GM23338 (cell line): ENCODE measurements around the gene RPS2. TPM values are rescaled to one million over a fixed set of nuclear protein-coding genes. Genes with fewer than 3 reads are reported as not detected.

Experiments used
- ATAC-seq: fragments of 200-7000 bp; cut with Tn5 transposase; 3 replicates; pipeline ENCODE4 v1.9.1; 2020
- DNase-seq: peaks from one replicate; pipeline ENCODE4 v3.0.0-alpha.2; 2015; ENCODE audit warnings: low spot score
- H2AFZ ChIP-seq: fragments of 200-600 bp; sonication (generic); 2 replicates; pipeline ENCODE4 v1.8.0; 2016; ENCODE audit warnings: antibody characterized with exemption, mild to moderate bottlenecking, moderate library complexity
- H3F3A ChIP-seq: fragments of 200-600 bp; sonication (generic); replicated peaks from 2 replicates; pipeline ENCODE4 v1.8.0; 2017; ENCODE audit warnings: antibody characterized with exemption, mixed run types, low read depth
- H3K27ac ChIP-seq: fragments of 200-600 bp; sonication (generic); 2 replicates; pipeline ENCODE4 v1.6.1; 2016; ENCODE audit warnings: low read depth
- H3K27me3 ChIP-seq: fragments of 200-600 bp; sonication (generic); 2 replicates; pipeline ENCODE4 v1.8.0; 2016; ENCODE audit warnings: mild to moderate bottlenecking, mixed run types, moderate library complexity; ENCODE audit not compliant: insufficient read depth
- H3K36me3 ChIP-seq: fragments of 200-600 bp; sonication (generic); 2 replicates; pipeline ENCODE4 v1.8.0; 2016; ENCODE audit warnings: mild to moderate bottlenecking; ENCODE audit not compliant: insufficient read depth
- H3K4me1 ChIP-seq: fragments of 200-600 bp; sonication (generic); 2 replicates; pipeline ENCODE4 v1.8.0; 2016; ENCODE audit warnings: mild to moderate bottlenecking, moderate library complexity; ENCODE audit not compliant: insufficient read depth
- H3K4me2 ChIP-seq: fragments of 200-600 bp; sonication (generic); 2 replicates; pipeline ENCODE4 v1.7.1; 2017; ENCODE audit warnings: mixed run types
- H3K4me3 ChIP-seq: fragments of 200-600 bp; sonication (generic); 2 replicates; pipeline ENCODE4 v1.6.1; 2016; ENCODE audit warnings: mixed run types
- H3K79me2 ChIP-seq: fragments of 200-600 bp; sonication (generic); replicated peaks from 2 replicates; pipeline ENCODE4 v1.8.0; 2017; ENCODE audit warnings: mild to moderate bottlenecking; ENCODE audit not compliant: insufficient read depth
- H3K9me2 ChIP-seq: fragments of 200-600 bp; sonication (generic); 2 replicates; pipeline ENCODE4 v1.8.0; 2017; ENCODE audit not compliant: insufficient read depth
- H4K20me1 ChIP-seq: fragments of 200-600 bp; sonication (generic); replicated peaks from 2 replicates; pipeline ENCODE4 v1.8.0; 2017; ENCODE audit warnings: mild to moderate bottlenecking; ENCODE audit not compliant: insufficient read depth
- H3K27ac Mint-ChIP-seq: 2 replicates; pipeline ENCODE4 v1.8.0; 2020; ENCODE audit warnings: inconsistent platforms, mild to moderate bottlenecking, moderate library complexity, mixed read lengths
- H3K27me3 Mint-ChIP-seq: 3 replicates; pipeline ENCODE4 v1.8.0; 2022; ENCODE audit warnings: low read depth, mild to moderate bottlenecking, moderate library complexity, mixed read lengths, inconsistent platforms; ENCODE audit not compliant: insufficient read depth, poor library complexity
- H3K36me3 Mint-ChIP-seq: 3 replicates; pipeline ENCODE4 v1.8.0; 2021; ENCODE audit warnings: low read depth, mild to moderate bottlenecking, inconsistent platforms, moderate library complexity, mixed read lengths
- H3K4me1 Mint-ChIP-seq: 3 replicates; pipeline ENCODE4 v1.8.0; 2020; ENCODE audit warnings: mild to moderate bottlenecking, inconsistent platforms, mixed read lengths
- H3K4me3 Mint-ChIP-seq: 3 replicates; pipeline ENCODE4 v1.8.0; 2021; ENCODE audit warnings: moderate library complexity, mild to moderate bottlenecking, inconsistent platforms, mixed read lengths
- H3K9me3 Mint-ChIP-seq: 3 replicates; pipeline ENCODE4 v1.8.0; 2020; ENCODE audit warnings: moderate library complexity, mild to moderate bottlenecking, inconsistent platforms, mixed read lengths
- ETS1 ChIP-seq: IDR thresholded peaks from 2 replicates; pipeline ENCODE4 v1.6.1; 2016; ENCODE audit warnings: antibody characterized with exemption
- EZH2 ChIP-seq: fragments of 200-600 bp; sonication (generic); IDR thresholded peaks from one replicate; pipeline ENCODE4 v1.8.0; 2017; ENCODE audit warnings: antibody characterized with exemption, mild to moderate bottlenecking, low read depth; ENCODE audit not compliant: unreplicated experiment
- EZH2phosphoT487 ChIP-seq: fragments of 200-600 bp; sonication (generic); IDR thresholded peaks from one replicate; pipeline ENCODE4 v1.8.1; 2018; ENCODE audit warnings: antibody characterized with exemption; ENCODE audit not compliant: unreplicated experiment
- JUNB ChIP-seq: IDR thresholded peaks from one replicate; pipeline ENCODE4 v1.6.1; 2016; ENCODE audit warnings: antibody characterized with exemption; ENCODE audit not compliant: unreplicated experiment
- NANOG ChIP-seq: IDR thresholded peaks from 2 replicates; pipeline ENCODE4 v1.6.1; 2016; ENCODE audit warnings: antibody characterized with exemption, borderline replicate concordance
- POLR2AphosphoS5 ChIP-seq: IDR thresholded peaks from 2 replicates; pipeline ENCODE4 v1.6.1; 2016; ENCODE audit warnings: antibody characterized with exemption, low read depth
- REST ChIP-seq: IDR thresholded peaks from one replicate; pipeline ENCODE4 v1.6.1; 2018; ENCODE audit warnings: antibody characterized with exemption; ENCODE audit not compliant: unreplicated experiment
- STAT1 ChIP-seq: IDR thresholded peaks from one replicate; pipeline ENCODE4 v1.6.1; 2016; ENCODE audit warnings: antibody characterized with exemption; ENCODE audit not compliant: unreplicated experiment
- ZNF114 ChIP-seq: fragments of 250-450 bp; sonication (Bioruptor Pico); IDR thresholded peaks from 2 replicates; pipeline ENCODE4 v1.5.0; 2020; ENCODE audit warnings: mild to moderate bottlenecking, moderate library complexity
- polyA plus RNA-seq: library from polyadenylated mRNA; unstranded; fragments of >200 nt; fragmentation: Nextera tagmentation; extraction: Ambion mirVana; gene quantifications from 2 replicates; pipeline ENCODE4 v1.2.1, GENCODE V29; 2016
- total RNA-seq: library from RNA; depleted of rRNA; stranded (reverse); fragments of >200 nt; shearing (Covaris generic); gene quantifications from 2 replicates; pipeline ENCODE4 v1.2.3, GENCODE V29; 2014
- TF ChIP-seq, protein P1 (sequence below): fragments of 250-450 bp; sonication (Bioruptor Pico); IDR thresholded peaks from 2 replicates; pipeline ENCODE4 v1.5.0; 2020; ENCODE audit warnings: mild to moderate bottlenecking, moderate library complexity
- TF ChIP-seq, protein P2 (sequence below), 2 experiments: fragments of 200-600 bp in 1 of 2; sonication (generic) in 1 of 2; conservative IDR thresholded peaks; 2 replicates each; pipeline versions ENCODE4 v1.5.1 to v1.6.1; 2016 to 2017; ENCODE audit warnings: antibody characterized with exemption in 2 of 2, low read depth in 2 of 2, mild to moderate bottlenecking in 2 of 2, moderate library complexity in 1 of 2

The RPS2 gene
- total and polyA plus RNA-seq, 2 experiments from 2014 or later, result 3,786 to 3,992 TPM

DNA sequence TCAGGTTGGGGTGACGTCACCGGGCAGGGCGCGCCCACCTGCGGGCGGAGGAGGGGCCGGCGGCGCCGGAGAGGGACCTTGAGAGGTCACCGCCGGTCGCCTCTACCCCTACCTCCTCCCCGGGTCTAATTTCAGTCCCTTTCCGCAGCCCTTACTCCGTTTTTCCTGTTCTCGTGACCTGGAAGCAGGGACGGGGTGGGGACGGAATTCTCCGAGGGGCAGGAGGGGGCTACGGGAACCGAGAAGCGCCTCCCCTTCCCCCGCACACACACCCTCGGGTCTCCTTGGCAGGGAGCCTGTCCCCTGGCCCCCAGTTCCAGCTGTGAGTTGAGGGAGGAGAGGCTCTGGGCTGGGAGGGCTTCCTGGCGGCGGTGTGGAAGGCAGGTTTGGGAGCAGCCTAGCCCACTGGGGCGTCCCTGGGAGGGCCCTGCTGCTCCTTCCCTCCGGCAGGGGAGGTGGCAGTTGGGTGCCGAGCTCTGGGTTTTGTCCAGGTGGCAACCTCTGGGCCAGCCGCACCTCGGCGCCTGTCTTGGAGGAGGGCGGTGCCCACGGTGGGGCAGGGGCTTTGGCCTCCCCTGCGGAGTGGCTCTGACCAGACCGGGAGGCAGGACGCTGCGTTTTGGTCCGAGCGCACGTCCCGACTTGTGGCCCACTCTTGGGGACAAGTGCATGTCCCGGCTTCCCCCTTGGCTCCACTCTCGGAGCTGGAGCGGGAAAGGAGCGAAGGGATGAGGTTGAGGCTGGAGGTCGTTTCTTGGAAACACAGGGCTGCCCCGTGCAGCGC is 25.9 kb upstream of the RPS2 start (continued):
- TF ChIP-seq, protein P1, sequence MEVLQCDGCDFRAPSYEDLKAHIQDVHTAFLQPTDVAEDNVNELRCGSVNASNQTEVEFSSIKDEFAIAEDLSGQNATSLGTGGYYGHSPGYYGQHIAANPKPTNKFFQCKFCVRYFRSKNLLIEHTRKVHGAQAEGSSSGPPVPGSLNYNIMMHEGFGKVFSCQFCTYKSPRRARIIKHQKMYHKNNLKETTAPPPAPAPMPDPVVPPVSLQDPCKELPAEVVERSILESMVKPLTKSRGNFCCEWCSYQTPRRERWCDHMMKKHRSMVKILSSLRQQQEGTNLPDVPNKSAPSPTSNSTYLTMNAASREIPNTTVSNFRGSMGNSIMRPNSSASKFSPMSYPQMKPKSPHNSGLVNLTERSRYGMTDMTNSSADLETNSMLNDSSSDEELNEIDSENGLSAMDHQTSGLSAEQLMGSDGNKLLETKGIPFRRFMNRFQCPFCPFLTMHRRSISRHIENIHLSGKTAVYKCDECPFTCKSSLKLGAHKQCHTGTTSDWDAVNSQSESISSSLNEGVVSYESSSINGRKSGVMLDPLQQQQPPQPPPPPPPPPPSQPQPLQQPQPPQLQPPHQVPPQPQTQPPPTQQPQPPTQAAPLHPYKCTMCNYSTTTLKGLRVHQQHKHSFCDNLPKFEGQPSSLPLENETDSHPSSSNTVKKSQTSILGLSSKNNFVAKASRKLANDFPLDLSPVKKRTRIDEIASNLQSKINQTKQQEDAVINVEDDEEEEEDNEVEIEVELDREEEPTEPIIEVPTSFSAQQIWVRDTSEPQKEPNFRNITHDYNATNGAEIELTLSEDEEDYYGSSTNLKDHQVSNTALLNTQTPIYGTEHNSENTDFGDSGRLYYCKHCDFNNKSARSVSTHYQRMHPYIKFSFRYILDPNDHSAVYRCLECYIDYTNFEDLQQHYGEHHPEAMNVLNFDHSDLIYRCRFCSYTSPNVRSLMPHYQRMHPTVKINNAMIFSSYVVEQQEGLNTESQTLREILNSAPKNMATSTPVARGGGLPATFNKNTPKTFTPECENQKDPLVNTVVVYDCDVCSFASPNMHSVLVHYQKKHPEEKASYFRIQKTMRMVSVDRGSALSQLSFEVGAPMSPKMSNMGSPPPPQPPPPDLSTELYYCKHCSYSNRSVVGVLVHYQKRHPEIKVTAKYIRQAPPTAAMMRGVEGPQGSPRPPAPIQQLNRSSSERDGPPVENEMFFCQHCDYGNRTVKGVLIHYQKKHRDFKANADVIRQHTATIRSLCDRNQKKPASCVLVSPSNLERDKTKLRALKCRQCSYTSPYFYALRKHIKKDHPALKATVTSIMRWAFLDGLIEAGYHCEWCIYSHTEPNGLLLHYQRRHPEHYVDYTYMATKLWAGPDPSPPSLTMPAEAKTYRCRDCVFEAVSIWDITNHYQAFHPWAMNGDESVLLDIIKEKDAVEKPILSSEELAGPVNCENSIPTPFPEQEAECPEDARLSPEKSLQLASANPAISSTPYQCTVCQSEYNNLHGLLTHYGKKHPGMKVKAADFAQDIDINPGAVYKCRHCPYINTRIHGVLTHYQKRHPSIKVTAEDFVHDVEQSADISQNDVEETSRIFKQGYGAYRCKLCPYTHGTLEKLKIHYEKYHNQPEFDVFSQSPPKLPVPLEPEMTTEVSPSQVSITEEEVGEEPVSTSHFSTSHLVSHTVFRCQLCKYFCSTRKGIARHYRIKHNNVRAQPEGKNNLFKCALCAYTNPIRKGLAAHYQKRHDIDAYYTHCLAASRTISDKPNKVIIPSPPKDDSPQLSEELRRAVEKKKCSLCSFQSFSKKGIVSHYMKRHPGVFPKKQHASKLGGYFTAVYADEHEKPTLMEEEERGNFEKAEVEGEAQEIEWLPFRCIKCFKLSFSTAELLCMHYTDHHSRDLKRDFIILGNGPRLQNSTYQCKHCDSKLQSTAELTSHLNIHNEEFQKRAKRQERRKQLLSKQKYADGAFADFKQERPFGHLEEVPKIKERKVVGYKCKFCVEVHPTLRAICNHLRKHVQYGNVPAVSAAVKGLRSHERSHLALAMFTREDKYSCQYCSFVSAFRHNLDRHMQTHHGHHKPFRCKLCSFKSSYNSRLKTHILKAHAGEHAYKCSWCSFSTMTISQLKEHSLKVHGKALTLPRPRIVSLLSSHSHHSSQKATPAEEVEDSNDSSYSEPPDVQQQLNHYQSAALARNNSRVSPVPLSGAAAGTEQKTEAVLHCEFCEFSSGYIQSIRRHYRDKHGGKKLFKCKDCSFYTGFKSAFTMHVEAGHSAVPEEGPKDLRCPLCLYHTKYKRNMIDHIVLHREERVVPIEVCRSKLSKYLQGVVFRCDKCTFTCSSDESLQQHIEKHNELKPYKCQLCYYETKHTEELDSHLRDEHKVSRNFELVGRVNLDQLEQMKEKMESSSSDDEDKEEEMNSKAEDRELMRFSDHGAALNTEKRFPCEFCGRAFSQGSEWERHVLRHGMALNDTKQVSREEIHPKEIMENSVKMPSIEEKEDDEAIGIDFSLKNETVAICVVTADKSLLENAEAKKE (CRISPR knock-in tag), result no peak

DNA sequence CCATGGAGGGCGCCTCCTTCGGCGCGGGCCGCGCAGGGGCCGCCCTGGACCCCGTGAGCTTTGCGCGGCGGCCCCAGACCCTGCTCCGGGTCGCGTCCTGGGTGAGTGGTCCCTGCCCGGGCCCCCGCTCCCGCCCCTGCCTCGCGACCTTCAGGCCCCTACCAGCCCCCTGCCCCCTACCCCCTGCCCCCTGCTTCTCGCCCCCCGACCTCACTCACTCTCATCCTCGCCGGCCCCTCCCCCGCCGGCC is 25.4 kb upstream of the RPS2 start:
- H3K4me2 ChIP-seq, result no peak overlapping the region
- H4K20me1 ChIP-seq, result no peaks in the 10 kb centered on the region; the same call in 1 of the 2 replicates
- no peaks in the 10 kb centered on the region for H3K9me2 ChIP-seq
- no peak overlapping the region for H3K27ac Mint-ChIP-seq
- peaks cover 15% of the 10 kb centered on the region for H3K4me1 Mint-ChIP-seq
- no peaks in the 10 kb centered on the region for H3K36me3 ChIP-seq
- DNase-seq (no peak), ATAC-seq (peak; percentile 2; the same call in 2 of the 3 replicates)
- peaks cover 22% of the 10 kb centered on the region for H3F3A ChIP-seq
- peaks cover 9% of the 10 kb centered on the region for H3K79me2 ChIP-seq
- no peak overlapping the region; the same call in 1 of the 3 replicates for H3K4me3 Mint-ChIP-seq
- peaks cover 15% of the 10 kb centered on the region for H3K36me3 Mint-ChIP-seq
- H3K4me3 ChIP-seq, result peak overlapping the region; percentile 86
- H3K4me1 ChIP-seq, result peaks cover 11% of the 10 kb centered on the region; the same call in 1 of the 2 replicates
- H3K27me3 ChIP-seq, result peaks cover 33% of the 10 kb centered on the region
- no peak overlapping the region for H3K27ac ChIP-seq
- H2AFZ ChIP-seq, result no peak overlapping the region
- no peaks in the 10 kb centered on the region for H3K9me3 Mint-ChIP-seq
- H3K27me3 Mint-ChIP-seq, result peaks cover 43% of the 10 kb centered on the region
- TF ChIP-seq NANOG (no peak), ETS1 (no peak), POLR2AphosphoS5 (no peak), REST (no peak), ZNF114 (no peak), JUNB (no peak), STAT1 (no peak), EZH2phosphoT487 (no peak), EZH2 (no peak)
- TF ChIP-seq, protein P2, sequence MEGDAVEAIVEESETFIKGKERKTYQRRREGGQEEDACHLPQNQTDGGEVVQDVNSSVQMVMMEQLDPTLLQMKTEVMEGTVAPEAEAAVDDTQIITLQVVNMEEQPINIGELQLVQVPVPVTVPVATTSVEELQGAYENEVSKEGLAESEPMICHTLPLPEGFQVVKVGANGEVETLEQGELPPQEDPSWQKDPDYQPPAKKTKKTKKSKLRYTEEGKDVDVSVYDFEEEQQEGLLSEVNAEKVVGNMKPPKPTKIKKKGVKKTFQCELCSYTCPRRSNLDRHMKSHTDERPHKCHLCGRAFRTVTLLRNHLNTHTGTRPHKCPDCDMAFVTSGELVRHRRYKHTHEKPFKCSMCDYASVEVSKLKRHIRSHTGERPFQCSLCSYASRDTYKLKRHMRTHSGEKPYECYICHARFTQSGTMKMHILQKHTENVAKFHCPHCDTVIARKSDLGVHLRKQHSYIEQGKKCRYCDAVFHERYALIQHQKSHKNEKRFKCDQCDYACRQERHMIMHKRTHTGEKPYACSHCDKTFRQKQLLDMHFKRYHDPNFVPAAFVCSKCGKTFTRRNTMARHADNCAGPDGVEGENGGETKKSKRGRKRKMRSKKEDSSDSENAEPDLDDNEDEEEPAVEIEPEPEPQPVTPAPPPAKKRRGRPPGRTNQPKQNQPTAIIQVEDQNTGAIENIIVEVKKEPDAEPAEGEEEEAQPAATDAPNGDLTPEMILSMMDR (conservative IDR thresholded peaks at IDR 0.05; ENCODE audit: low read depth in 2 of 2), result no peak
